GM18526 (cell line): ENCODE measurements around the gene RIPPLY2.

ENCODE experiments used
- POLR2A ChIP-seq: IDR thresholded peaks from 3 replicates; pipeline ENCODE4 v1.6.1; 2011; ENCODE audit not compliant: insufficient read length; ENCODE audit errors: extremely low read depth

RIPPLY2 gene

GRCh38 chr6:83878902-83879644 is 25.9 kb downstream of the RIPPLY2 start:
- TF ChIP-seq POLR2A = no peak

- no peak for TF ChIP-seq POLR2A
Observed at GRCh38 chr6:83879746-83880145, 26.6 kb downstream of the RIPPLY2 start.

GRCh38 chr6:83883240-83883639 is 30.1 kb downstream of the RIPPLY2 start:
- TF ChIP-seq POLR2A = no peak

- TF ChIP-seq POLR2A = no peak
Observed at GRCh38 chr6:83884523-83884922, 31.4 kb downstream of the RIPPLY2 start.

DNA sequence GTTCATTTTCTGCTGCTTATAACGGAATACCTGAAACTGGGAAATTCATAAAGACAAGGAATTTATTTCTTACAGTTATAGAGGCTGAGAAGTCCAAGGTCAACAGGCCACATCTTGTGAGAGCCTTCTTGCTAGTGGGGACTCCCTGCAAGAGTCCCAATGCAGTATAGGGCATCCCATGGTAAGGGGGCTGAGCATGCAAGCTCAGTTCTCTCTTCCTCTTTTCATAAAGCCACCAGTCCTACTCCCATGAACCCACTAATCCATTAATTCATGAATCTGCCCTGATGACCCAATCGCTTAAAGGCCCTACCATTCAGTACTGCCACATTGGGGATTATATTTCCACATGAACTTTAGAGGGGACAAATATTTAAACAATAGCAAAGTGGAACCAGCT is 32.8 kb downstream of the RIPPLY2 start:
- TF ChIP-seq POLR2A = no peak

- no peak for TF ChIP-seq POLR2A
Observed at GRCh38 chr6:83889621-83890020, 36.5 kb downstream of the RIPPLY2 start.

GRCh38 chr6:83890520-83890919 is 37.4 kb downstream of the RIPPLY2 start:
- TF ChIP-seq POLR2A = no peak

GRCh38 chr6:83891586-83891985 is 38.4 kb downstream of the RIPPLY2 start:
- no peak for TF ChIP-seq POLR2A

GRCh38 chr6:83893024-83893423 is 39.9 kb downstream of the RIPPLY2 start:
- no peak for TF ChIP-seq POLR2A

DNA sequence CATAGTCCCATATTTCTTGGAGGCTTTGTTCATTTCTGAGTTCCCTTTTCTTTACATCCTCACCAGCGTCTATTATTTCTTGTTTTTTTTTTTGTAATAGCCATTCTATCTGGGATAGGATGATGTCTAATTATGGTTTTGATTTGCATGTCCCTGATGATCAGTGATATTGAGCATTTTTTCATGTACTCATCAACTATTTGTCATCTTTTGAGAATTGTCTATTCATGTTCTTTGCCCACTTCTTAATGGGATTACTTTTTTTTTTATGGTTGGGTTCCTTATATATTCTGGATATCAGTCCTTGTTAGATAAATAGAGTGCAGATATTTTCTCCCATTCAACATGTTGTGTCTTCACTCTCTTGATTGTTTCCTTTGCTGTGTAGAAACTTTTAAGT is 48.5 kb downstream of the RIPPLY2 start:
- no peak for TF ChIP-seq POLR2A

GRCh38 chr6:83904395-83904794 is 51.2 kb downstream of the RIPPLY2 start:
- TF ChIP-seq POLR2A = no peak

GRCh38 chr6:83905648-83906047 is 52.5 kb downstream of the RIPPLY2 start:
- no peak for TF ChIP-seq POLR2A
